ENCODE results near the gene HPGDS. TPM values are rescaled to one million over a fixed set of nuclear protein-coding genes. Genes with fewer than 3 reads are reported as not detected.

Gene HPGDS
- total RNA-seq, 1 donor from 2014 or later = not detected

DNA sequence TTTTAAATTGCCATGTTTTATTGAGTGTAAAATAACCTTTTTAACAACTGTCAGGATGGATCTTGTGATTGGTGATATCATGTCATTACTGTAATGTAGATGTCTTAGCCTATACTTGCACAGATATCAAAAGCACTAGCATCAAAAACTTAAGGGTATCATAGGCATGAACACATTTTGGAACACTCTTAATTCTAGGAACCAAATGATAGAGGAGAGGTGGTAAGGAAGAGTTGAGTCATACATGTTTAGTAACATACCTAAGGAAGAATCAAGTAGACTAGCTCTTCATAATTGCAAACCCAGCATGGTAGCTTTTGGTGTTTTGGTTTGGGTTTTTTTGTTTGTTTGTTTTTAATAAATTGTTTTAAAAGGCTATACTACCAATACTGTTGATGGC, 91.5 kb downstream of the HPGDS start:
- no peaks in the 10 kb centered on the region for H3K9me3 Mint-ChIP-seq (ENCODE audit: unreplicated experiment)
- H3K27me3 Mint-ChIP-seq (ENCODE audit: unreplicated experiment) = no peaks in the 10 kb centered on the region
- H3K27ac Mint-ChIP-seq (ENCODE audit: unreplicated experiment) = no peak overlapping the region
- no peak overlapping the region for H3K4me3 Mint-ChIP-seq (ENCODE audit: unreplicated experiment)
- peaks cover 11% of the 10 kb centered on the region for H3K4me1 Mint-ChIP-seq (ENCODE audit: unreplicated experiment)
- H3K36me3 Mint-ChIP-seq (ENCODE audit: unreplicated experiment) = peaks cover 43% of the 10 kb centered on the region
- no peak for DNase-seq (ENCODE audit: extremely low spot score, unreplicated experiment)
- TF ChIP-seq, protein P1, sequence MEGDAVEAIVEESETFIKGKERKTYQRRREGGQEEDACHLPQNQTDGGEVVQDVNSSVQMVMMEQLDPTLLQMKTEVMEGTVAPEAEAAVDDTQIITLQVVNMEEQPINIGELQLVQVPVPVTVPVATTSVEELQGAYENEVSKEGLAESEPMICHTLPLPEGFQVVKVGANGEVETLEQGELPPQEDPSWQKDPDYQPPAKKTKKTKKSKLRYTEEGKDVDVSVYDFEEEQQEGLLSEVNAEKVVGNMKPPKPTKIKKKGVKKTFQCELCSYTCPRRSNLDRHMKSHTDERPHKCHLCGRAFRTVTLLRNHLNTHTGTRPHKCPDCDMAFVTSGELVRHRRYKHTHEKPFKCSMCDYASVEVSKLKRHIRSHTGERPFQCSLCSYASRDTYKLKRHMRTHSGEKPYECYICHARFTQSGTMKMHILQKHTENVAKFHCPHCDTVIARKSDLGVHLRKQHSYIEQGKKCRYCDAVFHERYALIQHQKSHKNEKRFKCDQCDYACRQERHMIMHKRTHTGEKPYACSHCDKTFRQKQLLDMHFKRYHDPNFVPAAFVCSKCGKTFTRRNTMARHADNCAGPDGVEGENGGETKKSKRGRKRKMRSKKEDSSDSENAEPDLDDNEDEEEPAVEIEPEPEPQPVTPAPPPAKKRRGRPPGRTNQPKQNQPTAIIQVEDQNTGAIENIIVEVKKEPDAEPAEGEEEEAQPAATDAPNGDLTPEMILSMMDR (IDR thresholded peaks at IDR 0.05) = no peak

Other genes starting within 250 kb of the HPGDS start
- gene SMARCAD1, start 135.0 kb downstream of the HPGDS start, total RNA-seq = 32.5 and 33.9 TPM in 2 replicates
- 301 and 324 TPM in 2 replicates for gene PDLIM5, start 109.1 kb upstream of the HPGDS start, total RNA-seq